HEK293 (cell line): Measurements from ENCODE around the gene TSC22D2.

Experiments
- BCL11A ChIP-seq: fragments of 450-650 bp; formaldehyde crosslinking; IDR thresholded peaks from 2 replicates; pipeline ENCODE4 v1.5.1; 2016; ENCODE audit warnings: low read depth, missing biosample characterization, missing genetic modification characterization
- KLF8 ChIP-seq: fragments of 450-650 bp; formaldehyde crosslinking; IDR thresholded peaks from 2 replicates; pipeline ENCODE4 v1.5.1; 2016; ENCODE audit warnings: missing biosample characterization, missing genetic modification characterization
- PRDM1 ChIP-seq: fragments of 450-650 bp; formaldehyde crosslinking; IDR thresholded peaks from 2 replicates; pipeline ENCODE4; 2016; ENCODE audit warnings: missing biosample characterization, missing genetic modification characterization
- ZBTB44 ChIP-seq: fragments of 450-650 bp; IDR thresholded peaks from 2 replicates; pipeline ENCODE4 v1.5.1; 2018; ENCODE audit warnings: missing biosample characterization, mild to moderate bottlenecking, missing genetic modification characterization
- ZEB2 ChIP-seq: fragments of 450-650 bp; formaldehyde crosslinking; IDR thresholded peaks from 2 replicates; pipeline ENCODE4 v1.5.1; 2016; ENCODE audit warnings: missing biosample characterization, missing genetic modification characterization
- ZFP37 ChIP-seq: fragments of 450-650 bp; formaldehyde crosslinking; IDR thresholded peaks from 2 replicates; pipeline ENCODE4 v1.5.1; 2016; ENCODE audit warnings: missing biosample characterization, missing genetic modification characterization
- ZNF114 ChIP-seq: fragments of 450-650 bp; formaldehyde crosslinking; IDR thresholded peaks from 2 replicates; pipeline ENCODE4 v1.5.0; 2017; ENCODE audit warnings: missing biosample characterization, missing genetic modification characterization
- ZNF132 ChIP-seq: fragments of 450-650 bp; formaldehyde crosslinking; IDR thresholded peaks from 2 replicates; pipeline ENCODE4 v1.5.1; 2017; ENCODE audit warnings: missing biosample characterization, missing genetic modification characterization, borderline replicate concordance
- ZNF157 ChIP-seq: fragments of 450-650 bp; formaldehyde crosslinking; IDR thresholded peaks from 2 replicates; pipeline ENCODE4 v1.5.1; 2016; ENCODE audit warnings: missing biosample characterization, missing genetic modification characterization
- ZNF19 ChIP-seq: fragments of 450-650 bp; formaldehyde crosslinking; IDR thresholded peaks from 2 replicates; pipeline ENCODE4; 2016; ENCODE audit warnings: missing biosample characterization, missing genetic modification characterization, low read depth
- ZNF449 ChIP-seq: fragments of 450-650 bp; formaldehyde crosslinking; IDR thresholded peaks from 2 replicates; pipeline ENCODE4 v1.5.1; 2017; ENCODE audit warnings: missing biosample characterization, mild to moderate bottlenecking, missing genetic modification characterization, moderate library complexity
- ZNF518A ChIP-seq: fragments of 450-650 bp; formaldehyde crosslinking; conservative IDR thresholded peaks from 2 replicates; pipeline ENCODE4 v1.5.1; 2016; ENCODE audit warnings: low read depth, missing biosample characterization, missing genetic modification characterization
- ZNF529 ChIP-seq: fragments of 450-650 bp; formaldehyde crosslinking; IDR thresholded peaks from 2 replicates; pipeline ENCODE4 v1.5.1; 2017; ENCODE audit warnings: missing genetic modification characterization, missing biosample characterization; ENCODE audit not compliant: insufficient replicate concordance
- ZNF548 ChIP-seq: fragments of 450-650 bp; formaldehyde crosslinking; IDR thresholded peaks from 2 replicates; pipeline ENCODE4 v1.5.1; 2016; ENCODE audit warnings: missing biosample characterization, missing genetic modification characterization
- ZNF585B ChIP-seq: fragments of 450-650 bp; formaldehyde crosslinking; IDR thresholded peaks from 2 replicates; pipeline ENCODE4 v1.5.1; 2016; ENCODE audit warnings: missing biosample characterization, missing genetic modification characterization
- ZNF645 ChIP-seq: fragments of 450-650 bp; formaldehyde crosslinking; IDR thresholded peaks from 2 replicates; pipeline ENCODE4; 2016; ENCODE audit warnings: missing biosample characterization, missing genetic modification characterization
- ZNF843 ChIP-seq: fragments of 450-650 bp; formaldehyde crosslinking; IDR thresholded peaks from 2 replicates; pipeline ENCODE4 v1.5.1; 2016; ENCODE audit warnings: missing biosample characterization, missing genetic modification characterization
- ZSCAN23 ChIP-seq: fragments of 450-650 bp; formaldehyde crosslinking; IDR thresholded peaks from 2 replicates; pipeline ENCODE4 v1.5.1; 2016; ENCODE audit warnings: missing biosample characterization, missing genetic modification characterization
- ZXDB ChIP-seq: fragments of 450-650 bp; formaldehyde crosslinking; IDR thresholded peaks from 2 replicates; pipeline ENCODE4 v1.5.1; 2016; ENCODE audit warnings: missing biosample characterization, missing genetic modification characterization
- TF ChIP-seq, protein P1 (sequence below): fragments of 450-650 bp; IDR thresholded peaks from 2 replicates; pipeline ENCODE4 v1.5.1; 2018; ENCODE audit warnings: missing biosample characterization, missing genetic modification characterization
- TF ChIP-seq, protein P2 (sequence below): fragments of 450-650 bp; formaldehyde crosslinking; IDR thresholded peaks from 2 replicates; pipeline ENCODE4 v1.5.1; 2016; ENCODE audit warnings: missing biosample characterization, missing genetic modification characterization
- TF ChIP-seq, protein P3 (sequence below): fragments of 450-650 bp; formaldehyde crosslinking; IDR thresholded peaks from 2 replicates; pipeline ENCODE4 v1.5.1; 2017; ENCODE audit warnings: missing biosample characterization, missing genetic modification characterization
- TF ChIP-seq, protein P4 (sequence below): fragments of 450-650 bp; formaldehyde crosslinking; IDR thresholded peaks from 2 replicates; pipeline ENCODE4 v1.5.1; 2017; ENCODE audit warnings: missing biosample characterization, missing genetic modification characterization

Gene TSC22D2

GRCh38 chr3:150409512-150410310, 1.6 kb downstream of the TSC22D2 start (continued):
- TF ChIP-seq, protein P1, sequence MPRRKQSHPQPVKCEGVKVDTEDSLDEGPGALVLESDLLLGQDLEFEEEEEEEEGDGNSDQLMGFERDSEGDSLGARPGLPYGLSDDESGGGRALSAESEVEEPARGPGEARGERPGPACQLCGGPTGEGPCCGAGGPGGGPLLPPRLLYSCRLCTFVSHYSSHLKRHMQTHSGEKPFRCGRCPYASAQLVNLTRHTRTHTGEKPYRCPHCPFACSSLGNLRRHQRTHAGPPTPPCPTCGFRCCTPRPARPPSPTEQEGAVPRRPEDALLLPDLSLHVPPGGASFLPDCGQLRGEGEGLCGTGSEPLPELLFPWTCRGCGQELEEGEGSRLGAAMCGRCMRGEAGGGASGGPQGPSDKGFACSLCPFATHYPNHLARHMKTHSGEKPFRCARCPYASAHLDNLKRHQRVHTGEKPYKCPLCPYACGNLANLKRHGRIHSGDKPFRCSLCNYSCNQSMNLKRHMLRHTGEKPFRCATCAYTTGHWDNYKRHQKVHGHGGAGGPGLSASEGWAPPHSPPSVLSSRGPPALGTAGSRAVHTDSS, result no peak
- TF ChIP-seq KLF8, result no peak
- TF ChIP-seq ZFP37 (tag by site-specific recombination), result 0 out of 2 replicates have a peak, but pooled peaks have one; percentile 20
- no peak for TF ChIP-seq ZNF645 (tag by site-specific recombination)
- no peak for TF ChIP-seq PRDM1
- no peak for TF ChIP-seq ZNF843
- no peak for TF ChIP-seq BCL11A
- TF ChIP-seq ZNF132 (tag by site-specific recombination), result no peak
- TF ChIP-seq, protein P2, sequence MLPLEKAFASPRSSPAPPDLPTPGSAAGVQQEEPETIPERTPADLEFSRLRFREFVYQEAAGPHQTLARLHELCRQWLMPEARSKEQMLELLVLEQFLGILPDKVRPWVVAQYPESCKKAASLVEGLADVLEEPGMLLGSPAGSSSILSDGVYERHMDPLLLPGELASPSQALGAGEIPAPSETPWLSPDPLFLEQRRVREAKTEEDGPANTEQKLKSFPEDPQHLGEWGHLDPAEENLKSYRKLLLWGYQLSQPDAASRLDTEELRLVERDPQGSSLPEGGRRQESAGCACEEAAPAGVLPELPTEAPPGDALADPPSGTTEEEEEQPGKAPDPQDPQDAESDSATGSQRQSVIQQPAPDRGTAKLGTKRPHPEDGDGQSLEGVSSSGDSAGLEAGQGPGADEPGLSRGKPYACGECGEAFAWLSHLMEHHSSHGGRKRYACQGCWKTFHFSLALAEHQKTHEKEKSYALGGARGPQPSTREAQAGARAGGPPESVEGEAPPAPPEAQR (tag by site-specific recombination), result no peak
- no peak for TF ChIP-seq ZNF529 (tag by site-specific recombination)
- no peak for TF ChIP-seq ZXDB (tag by site-specific recombination)
- no peak for TF ChIP-seq ZBTB44 (tag by site-specific recombination)
- no peak for TF ChIP-seq ZNF585B (tag by site-specific recombination)
- TF ChIP-seq ZEB2 (tag by site-specific recombination), result peak; percentile 51
- TF ChIP-seq ZNF449, result no peak; the same call in 1 of the 2 replicates
- TF ChIP-seq, protein P3, sequence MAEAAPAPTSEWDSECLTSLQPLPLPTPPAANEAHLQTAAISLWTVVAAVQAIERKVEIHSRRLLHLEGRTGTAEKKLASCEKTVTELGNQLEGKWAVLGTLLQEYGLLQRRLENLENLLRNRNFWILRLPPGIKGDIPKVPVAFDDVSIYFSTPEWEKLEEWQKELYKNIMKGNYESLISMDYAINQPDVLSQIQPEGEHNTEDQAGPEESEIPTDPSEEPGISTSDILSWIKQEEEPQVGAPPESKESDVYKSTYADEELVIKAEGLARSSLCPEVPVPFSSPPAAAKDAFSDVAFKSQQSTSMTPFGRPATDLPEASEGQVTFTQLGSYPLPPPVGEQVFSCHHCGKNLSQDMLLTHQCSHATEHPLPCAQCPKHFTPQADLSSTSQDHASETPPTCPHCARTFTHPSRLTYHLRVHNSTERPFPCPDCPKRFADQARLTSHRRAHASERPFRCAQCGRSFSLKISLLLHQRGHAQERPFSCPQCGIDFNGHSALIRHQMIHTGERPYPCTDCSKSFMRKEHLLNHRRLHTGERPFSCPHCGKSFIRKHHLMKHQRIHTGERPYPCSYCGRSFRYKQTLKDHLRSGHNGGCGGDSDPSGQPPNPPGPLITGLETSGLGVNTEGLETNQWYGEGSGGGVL (tag by site-specific recombination), result no peak
- no peak for TF ChIP-seq ZNF157 (tag by site-specific recombination)
- TF ChIP-seq ZSCAN23, result no peak
- no peak for TF ChIP-seq ZNF548 (tag by site-specific recombination)
- TF ChIP-seq, protein P4, sequence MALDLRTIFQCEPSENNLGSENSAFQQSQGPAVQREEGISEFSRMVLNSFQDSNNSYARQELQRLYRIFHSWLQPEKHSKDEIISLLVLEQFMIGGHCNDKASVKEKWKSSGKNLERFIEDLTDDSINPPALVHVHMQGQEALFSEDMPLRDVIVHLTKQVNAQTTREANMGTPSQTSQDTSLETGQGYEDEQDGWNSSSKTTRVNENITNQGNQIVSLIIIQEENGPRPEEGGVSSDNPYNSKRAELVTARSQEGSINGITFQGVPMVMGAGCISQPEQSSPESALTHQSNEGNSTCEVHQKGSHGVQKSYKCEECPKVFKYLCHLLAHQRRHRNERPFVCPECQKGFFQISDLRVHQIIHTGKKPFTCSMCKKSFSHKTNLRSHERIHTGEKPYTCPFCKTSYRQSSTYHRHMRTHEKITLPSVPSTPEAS (tag by site-specific recombination), result no peak
- no peak for TF ChIP-seq ZNF19 (tag by site-specific recombination)
- no peak for TF ChIP-seq ZNF114 (tag by site-specific recombination)
- TF ChIP-seq ZNF518A (tag by site-specific recombination), result no peak
